Prostate gland (tissue), 2 donors: Measurements from ENCODE around the gene RRAGA. TPM values are rescaled to one million over a fixed set of nuclear protein-coding genes. Genes with fewer than 3 reads are reported as not detected.

Experiments used
- DNase-seq: peaks from one replicate; pipeline ENCODE4 v3.0.0-alpha.2; 2019; ENCODE audit warnings: low spot score
- H3K27ac ChIP-seq, 2 donors: fragments of 200-600 bp; sonication (generic); 2 replicates each; pipeline ENCODE4 v1.5.1; 2017 to 2019
- H3K27me3 ChIP-seq: fragments of 200-600 bp; sonication (generic); replicated peaks from 2 replicates; pipeline ENCODE4 v1.5.1; 2019; ENCODE audit not compliant: insufficient read depth
- H3K36me3 ChIP-seq, 2 donors: fragments of 200-600 bp; sonication (generic); 1 replicate in 1 of 2; 2 replicates in 1 of 2; pipeline versions ENCODE4 v1.5.1 to v1.8.1; 2017 to 2019
- H3K4me1 ChIP-seq: fragments of 200-600 bp; sonication (generic); replicated peaks from 2 replicates; pipeline ENCODE4 v1.5.1; 2019
- H3K4me3 ChIP-seq, 2 donors: fragments of 200-600 bp; sonication (generic); 2 replicates each; pipeline ENCODE4 v1.5.1; 2017 to 2019
- H3K9me3 ChIP-seq: fragments of 200-600 bp; sonication (generic); 2 replicates; pipeline ENCODE4 v1.5.1; 2017
- POLR2A ChIP-seq: fragments of 450-650 bp; IDR thresholded peaks from one replicate; pipeline ENCODE4 v1.6.1; 2016; ENCODE audit warnings: antibody characterized with exemption, mild to moderate bottlenecking
- POLR2AphosphoS5 ChIP-seq: sonication (generic); formaldehyde crosslinking; IDR thresholded peaks from one replicate; pipeline ENCODE4 v1.6.1; 2017; ENCODE audit warnings: antibody characterized with exemption
- WGBS: methylation state at CpG from one replicate; pipeline ENCODE4 v1.1.5; 2018; 5-methylcytosine and 5-hydroxymethylcytosine counted together
- intact Hi-C: fragments of 100-400 bp; cut with DNase I; formaldehyde crosslinking; loops from one replicate; pipeline ENCODE4 v1.14.2; 2022
- total RNA-seq, 2 donors: library from RNA; depleted of rRNA; stranded (reverse); fragments of >200 nt; gene quantifications; one replicate each; pipeline ENCODE4 v1.1.0, GENCODE V29; 2016
- TF ChIP-seq, protein P1 (sequence below), 4 experiments: fragments of 200-600 bp in 2 of 4; fragments of 450-650 bp in 2 of 4; sonication (generic) in 2 of 4; IDR thresholded peaks; 1 replicate in 3 of 4; 2 replicates in 1 of 4; pipeline ENCODE4 v1.5.1; 2016 to 2019; ENCODE audit warnings: antibody characterized with exemption in 4 of 4, mild to moderate bottlenecking in 2 of 4, moderate library complexity in 2 of 4

Gene RRAGA
- total RNA-seq, 2 donors from 2014 or later: 49.9 to 63.4 TPM

GRCh38 chr9:19027825-19028224 is 21.4 kb upstream of the RRAGA start:
- Histone ChIP-seq H3K27ac (no peak overlapping the region), H3K9me3 (no peaks in the 10 kb centered on the region), H3K4me1 (no peaks in the 10 kb centered on the region), H3K36me3 (no peaks in the 10 kb centered on the region), H3K4me3 (no peak overlapping the region), H3K27me3 (no peaks in the 10 kb centered on the region)
- no peak for TF ChIP-seq POLR2AphosphoS5
- TF ChIP-seq, protein P1, sequence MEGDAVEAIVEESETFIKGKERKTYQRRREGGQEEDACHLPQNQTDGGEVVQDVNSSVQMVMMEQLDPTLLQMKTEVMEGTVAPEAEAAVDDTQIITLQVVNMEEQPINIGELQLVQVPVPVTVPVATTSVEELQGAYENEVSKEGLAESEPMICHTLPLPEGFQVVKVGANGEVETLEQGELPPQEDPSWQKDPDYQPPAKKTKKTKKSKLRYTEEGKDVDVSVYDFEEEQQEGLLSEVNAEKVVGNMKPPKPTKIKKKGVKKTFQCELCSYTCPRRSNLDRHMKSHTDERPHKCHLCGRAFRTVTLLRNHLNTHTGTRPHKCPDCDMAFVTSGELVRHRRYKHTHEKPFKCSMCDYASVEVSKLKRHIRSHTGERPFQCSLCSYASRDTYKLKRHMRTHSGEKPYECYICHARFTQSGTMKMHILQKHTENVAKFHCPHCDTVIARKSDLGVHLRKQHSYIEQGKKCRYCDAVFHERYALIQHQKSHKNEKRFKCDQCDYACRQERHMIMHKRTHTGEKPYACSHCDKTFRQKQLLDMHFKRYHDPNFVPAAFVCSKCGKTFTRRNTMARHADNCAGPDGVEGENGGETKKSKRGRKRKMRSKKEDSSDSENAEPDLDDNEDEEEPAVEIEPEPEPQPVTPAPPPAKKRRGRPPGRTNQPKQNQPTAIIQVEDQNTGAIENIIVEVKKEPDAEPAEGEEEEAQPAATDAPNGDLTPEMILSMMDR (IDR thresholded peaks at IDR 0.05): no peak
- TF ChIP-seq POLR2A: no peak
- intact Hi-C loops: loop anchor here (5.0 to 10.0 kb wide), 3 partner anchors 771 to 1493 kb away; no protein-coding TSS in a partner anchor
- no peak for DNase-seq
- WGBS: 94% methylated on average over 22 of the region's 22 CpGs

DNA sequence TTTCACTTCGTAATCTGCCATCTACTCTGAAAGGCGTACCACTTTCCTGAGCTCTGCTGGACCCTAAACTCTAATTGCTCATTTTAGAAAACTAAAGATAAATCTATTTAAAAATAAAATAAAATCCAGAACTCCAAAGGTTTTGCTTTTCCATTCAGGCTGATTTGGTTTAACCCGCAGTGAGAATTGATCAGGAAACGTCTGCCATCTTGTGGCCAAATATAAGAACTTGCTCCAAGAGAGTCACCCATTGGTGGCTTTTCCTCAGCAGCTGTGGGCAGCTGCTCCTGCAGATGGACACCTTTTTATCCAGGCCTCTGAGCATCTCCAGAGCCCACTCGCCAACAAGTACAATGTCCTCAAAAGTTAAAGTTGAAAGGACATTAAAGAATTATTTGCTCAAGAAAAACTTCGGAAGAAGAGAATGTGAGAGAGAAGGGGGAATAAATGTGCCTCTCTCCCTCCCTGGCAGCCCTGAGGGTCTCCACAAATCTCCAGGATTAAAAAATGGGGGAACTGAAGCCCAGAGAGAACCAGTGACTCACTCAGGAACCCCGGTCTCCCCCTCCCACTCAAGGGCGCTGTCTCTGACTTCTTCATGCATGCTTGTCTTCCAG is 20.3 kb upstream of the RRAGA start:
- H3K4me3 ChIP-seq: no peak overlapping the region
- 24% methylated on average over 8 of the region's 8 CpGs for WGBS
- peak; percentile 36 for DNase-seq
- no peaks in the 10 kb centered on the region for H3K4me1 ChIP-seq
- H3K27me3 ChIP-seq: no peaks in the 10 kb centered on the region
- no peaks in the 10 kb centered on the region for H3K36me3 ChIP-seq
- no peak overlapping the region for H3K27ac ChIP-seq
- intact Hi-C loops: loop anchor here (5.0 to 10.0 kb wide), 3 partner anchors 772 to 1494 kb away; no protein-coding TSS in a partner anchor
- H3K9me3 ChIP-seq: no peaks in the 10 kb centered on the region
- no peak for TF ChIP-seq POLR2A
- TF ChIP-seq, protein P1 (IDR thresholded peaks at IDR 0.05): peak; percentile 71 to 77 (median 74)

DNA sequence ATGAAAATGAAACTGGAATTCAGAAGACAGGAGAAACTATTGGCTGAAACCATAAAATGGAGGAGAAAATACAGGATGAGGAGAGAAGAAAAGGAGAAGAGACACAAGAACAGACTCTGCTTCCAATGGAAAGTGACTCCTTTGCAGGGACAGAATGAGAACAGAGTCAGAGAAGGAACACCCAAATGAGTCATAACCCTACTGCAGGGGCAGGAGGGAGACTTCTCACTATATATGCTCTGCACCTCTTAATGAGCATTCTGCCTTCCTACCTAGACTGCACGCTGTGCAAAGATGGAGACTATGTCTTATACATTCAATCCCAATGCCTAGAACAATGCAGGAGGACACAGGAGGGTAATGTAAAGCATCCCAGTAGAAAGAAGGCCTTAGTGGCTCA is 18.3 kb upstream of the RRAGA start:
- Histone ChIP-seq H3K4me1 (no peaks in the 10 kb centered on the region), H3K27ac (no peak overlapping the region), H3K4me3 (no peak overlapping the region), H3K36me3 (no peaks in the 10 kb centered on the region), H3K27me3 (no peaks in the 10 kb centered on the region), H3K9me3 (no peaks in the 10 kb centered on the region)
- no peak for DNase-seq
- no peak for TF ChIP-seq POLR2A
- no peak for TF ChIP-seq POLR2AphosphoS5
- TF ChIP-seq, protein P1 (IDR thresholded peaks at IDR 0.05): no peak
- 100% methylated on average over 1 of the region's 1 CpG for WGBS
- intact Hi-C loops: no loop called here

DNA sequence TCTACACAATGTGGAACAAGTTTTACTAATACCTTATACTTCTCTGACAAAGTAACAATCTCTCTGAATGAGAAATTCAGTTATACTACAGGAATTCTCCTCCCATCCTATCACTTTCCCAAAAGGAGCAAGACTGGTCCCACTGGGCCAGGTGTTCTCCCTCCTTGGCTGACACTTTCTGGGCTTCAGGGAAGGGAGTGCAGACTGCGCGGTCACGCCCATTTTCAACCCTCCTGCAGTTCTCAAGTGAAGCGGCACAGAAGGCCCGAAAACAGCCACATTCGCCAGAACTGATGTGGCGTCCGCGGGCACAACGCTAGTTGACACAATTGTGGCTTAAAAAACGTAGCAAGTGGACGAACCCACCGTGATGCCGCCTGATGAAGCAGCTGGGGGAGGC is 16.8 kb upstream of the RRAGA start:
- H3K27ac ChIP-seq: no peak overlapping the region
- TF ChIP-seq POLR2AphosphoS5: no peak
- TF ChIP-seq, protein P1 (IDR thresholded peaks at IDR 0.05): no peak
- TF ChIP-seq POLR2A: no peak
- DNase-seq: no peak
- no peak overlapping the region for H3K4me3 ChIP-seq
- H3K4me1 ChIP-seq: no peaks in the 10 kb centered on the region
- WGBS: 55% methylated on average over 14 of the region's 14 CpGs
- H3K9me3 ChIP-seq: no peaks in the 10 kb centered on the region
- intact Hi-C loops: no loop called here
- no peaks in the 10 kb centered on the region for H3K36me3 ChIP-seq
- H3K27me3 ChIP-seq: no peaks in the 10 kb centered on the region

DNA sequence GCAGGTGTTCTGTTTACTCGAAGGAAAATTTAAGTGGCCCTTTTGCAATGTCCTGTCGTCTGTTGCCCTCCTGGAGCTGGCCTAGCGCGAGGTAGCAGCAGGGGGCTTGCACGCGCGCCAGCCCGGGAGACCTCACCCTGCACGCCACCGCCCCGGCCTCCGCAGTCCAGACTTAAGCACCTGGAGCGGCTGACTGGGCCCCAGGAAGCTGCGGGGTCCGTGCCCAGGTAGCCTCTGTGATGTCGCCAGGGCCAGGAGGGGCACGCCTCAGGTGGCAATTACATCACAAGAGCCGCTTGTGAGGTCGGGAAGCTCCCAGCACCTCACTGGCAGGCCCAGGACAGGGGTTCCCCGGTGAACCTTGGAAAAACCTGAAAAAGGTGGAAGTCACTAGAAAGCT is 16.2 kb upstream of the RRAGA start, which contains the start of gene SAXO1:
SAXO1 (minus strand) TSS at position 195 of the 400 bp plus-strand sequence. CDS start 301 bp downstream, outside the sequence.
- DNase-seq: no peak
- H3K36me3 ChIP-seq: no peaks in the 10 kb centered on the region
- no peaks in the 10 kb centered on the region for H3K27me3 ChIP-seq
- H3K4me3 ChIP-seq: no peak within 1 kb of the TSS
- no peak within 1 kb of the TSS for H3K27ac ChIP-seq
- intact Hi-C loops: no loop called here
- H3K4me1 ChIP-seq: no peaks in the 10 kb centered on the region
- no peak for TF ChIP-seq POLR2A
- TF ChIP-seq, protein P1 (IDR thresholded peaks at IDR 0.05): no peak
- TF ChIP-seq POLR2AphosphoS5: no peak
- WGBS: 80% methylated on average over 18 of the region's 20 CpGs
- no peaks in the 10 kb centered on the region for H3K9me3 ChIP-seq
